PC-9 (cell line): Measurements from ENCODE around the gene DNAI1. TPM values are rescaled to one million over a fixed set of nuclear protein-coding genes. Genes with fewer than 3 reads are reported as not detected.

Experiments used
- BruUV-seq: library from RNA; stranded (reverse); fragments of 400-500 nt; replicated peaks from 2 replicates; lab custom pipeline; 2021; lab: Mats Ljungman, UMichigan
- CTCF ChIA-PET: fragments of 300-600 bp; sonication (Branson Sonifier 250); formaldehyde crosslinking; loops from one replicate; lab custom pipeline; 2022; ENCODE audit warnings: antibody characterized with exemption; lab: Charles Lee
- POLR2A ChIA-PET: fragments of 300-600 bp; sonication (Branson Sonifier 250); formaldehyde crosslinking; loops from one replicate; lab custom pipeline; 2022; ENCODE audit warnings: antibody characterized with exemption; ENCODE audit not compliant: unreplicated experiment; lab: Charles Lee
- DNase-seq, 2 experiments: peaks; one replicate each; pipeline versions ENCODE4 v3.0.0 to v3.0.0-alpha.2; 2015 to 2022; ENCODE audit warnings: mixed read lengths in 1 of 2
- H2AFZ ChIP-seq: fragments of 200-600 bp; sonication (generic); 2 replicates; pipeline ENCODE4 v1.8.1; 2017; ENCODE audit warnings: antibody characterized with exemption
- H3F3A ChIP-seq: fragments of 200-600 bp; sonication (generic); 2 replicates; pipeline ENCODE4 v1.8.1; 2017; ENCODE audit warnings: antibody characterized with exemption, mild to moderate bottlenecking, low read depth; ENCODE audit not compliant: insufficient read depth
- H3K27ac ChIP-seq: fragments of 200-600 bp; sonication (generic); 2 replicates; pipeline ENCODE4 v1.6.1; 2016; ENCODE audit warnings: mixed run types
- H3K27me3 ChIP-seq: fragments of 200-600 bp; sonication (generic); 2 replicates; pipeline ENCODE4 v1.6.1; 2016; ENCODE audit warnings: low read depth, mixed run types; ENCODE audit not compliant: insufficient read depth
- H3K36me3 ChIP-seq: fragments of 200-600 bp; sonication (generic); 2 replicates; pipeline ENCODE4 v1.6.1; 2016; ENCODE audit warnings: low read depth, mixed run types
- H3K4me1 ChIP-seq: fragments of 200-600 bp; sonication (generic); replicated peaks from 2 replicates; pipeline ENCODE4 v1.6.1; 2016; ENCODE audit warnings: mixed run types; ENCODE audit not compliant: insufficient read depth
- H3K4me2 ChIP-seq: fragments of 200-600 bp; sonication (generic); 2 replicates; pipeline ENCODE4 v1.6.1; 2017; ENCODE audit warnings: mixed run types
- H3K4me3 ChIP-seq: fragments of 200-600 bp; sonication (generic); 2 replicates; pipeline ENCODE4 v1.6.1; 2016; ENCODE audit warnings: mixed run types
- H3K79me2 ChIP-seq: fragments of 200-600 bp; sonication (generic); 2 replicates; pipeline ENCODE4 v1.6.1; 2017; ENCODE audit warnings: low read depth, mixed run types
- H3K9me2 ChIP-seq: fragments of 200-600 bp; sonication (generic); 2 replicates; pipeline ENCODE4 v1.8.1; 2017; ENCODE audit warnings: mild to moderate bottlenecking; ENCODE audit not compliant: insufficient read depth
- H3K9me3 ChIP-seq: fragments of 200-600 bp; sonication (generic); 2 replicates; pipeline ENCODE4 v1.8.1; 2016; ENCODE audit warnings: low read depth; ENCODE audit not compliant: insufficient read depth
- H4K20me1 ChIP-seq: fragments of 200-600 bp; sonication (generic); 2 replicates; pipeline ENCODE4 v1.8.1; 2017; ENCODE audit not compliant: insufficient read depth
- CTCF ChIP-seq: fragments of 200-600 bp; sonication (generic); conservative IDR thresholded peaks from 2 replicates; pipeline ENCODE4 v1.6.1; 2017; ENCODE audit warnings: mixed run types, antibody characterized with exemption, mild to moderate bottlenecking, moderate library complexity
- EZH2 ChIP-seq: fragments of 200-600 bp; sonication (generic); IDR thresholded peaks from 2 replicates; pipeline ENCODE4 v1.8.0; 2017; ENCODE audit warnings: antibody characterized with exemption, low read depth
- intact Hi-C: fragments of 100-400 bp; cut with micrococcal nuclease; formaldehyde crosslinking; loops from one replicate; pipeline ENCODE4 v1.10.0; 2022; ENCODE audit not compliant: unreplicated experiment
- total RNA-seq: library from RNA; stranded (reverse); gene quantifications from 2 replicates; pipeline ENCODE4 v1.2.3, GENCODE V29; 2021

The DNAI1 gene
- total RNA-seq, 1 experiment from 2014 or later = 1.6 TPM

- Histone ChIP-seq H3K9me3 (no peaks in the 10 kb centered on the region), H3K36me3 (no peaks in the 10 kb centered on the region), H3F3A (no peaks in the 10 kb centered on the region), H3K27ac (no peak overlapping the region), H4K20me1 (peaks cover 5% of the 10 kb centered on the region; the same call in 1 of the 2 replicates), H3K9me2 (no peaks in the 10 kb centered on the region), H3K27me3 (no peaks in the 10 kb centered on the region), H3K4me2 (no peak overlapping the region), H3K4me3 (no peak overlapping the region), H2AFZ (no peak overlapping the region), H3K79me2 (no peaks in the 10 kb centered on the region), H3K4me1 (no peaks in the 10 kb centered on the region)
- BruUV-seq = no TSS peak
- intact Hi-C loops = no loop called here
- POLR2A ChIA-PET = no interaction called here
- DNase-seq = no peak
- TF ChIP-seq CTCF = no peak
- TF ChIP-seq EZH2 = no peak
- CTCF ChIA-PET = no interaction called here
These were observed 32.1 kb upstream of the DNAI1 start for GRCh38 chr9:34426347-34427074.

GRCh38 chr9:34428325-34428958 lies 30.2 kb upstream of the DNAI1 start:
- POLR2A ChIA-PET = no interaction called here

More at GRCh38 chr9:34428325-34428958, 30.2 kb upstream of the DNAI1 start:
- H3K4me1 ChIP-seq = no peaks in the 10 kb centered on the region
- no TSS peak for BruUV-seq
- no peaks in the 10 kb centered on the region for H3K9me2 ChIP-seq
- H4K20me1 ChIP-seq = peaks cover 5% of the 10 kb centered on the region; the same call in 1 of the 2 replicates
- TF ChIP-seq EZH2 (no peak), CTCF (no peak)
- CTCF ChIA-PET = no interaction called here
- H3K4me3 ChIP-seq = no peak overlapping the region
- intact Hi-C loops = no loop called here
- no peaks in the 10 kb centered on the region for H3K27me3 ChIP-seq
- H3K36me3 ChIP-seq = no peaks in the 10 kb centered on the region
- no peaks in the 10 kb centered on the region for H3K79me2 ChIP-seq
- no peak overlapping the region for H3K27ac ChIP-seq
- DNase-seq = no peak
- no peaks in the 10 kb centered on the region for H3F3A ChIP-seq
- H3K9me3 ChIP-seq = no peaks in the 10 kb centered on the region
- H3K4me2 ChIP-seq = no peak overlapping the region
- no peak overlapping the region for H2AFZ ChIP-seq
